ENCODE data around the gene CASS4. TPM values are rescaled to one million over a fixed set of nuclear protein-coding genes. Genes with fewer than 3 reads are reported as not detected.

CASS4 gene
- total RNA-seq, 2 experiments from 2014 or later, result 0.15 TPM; not detected in 1

- TF ChIP-seq EZH2phosphoT487 (IDR thresholded peaks at IDR 0.05; ENCODE audit: borderline replicate concordance, low read depth, low read length) (no peak), CTCF (conservative IDR thresholded peaks at IDR 0.05; ENCODE audit: low read length) (no peak)
- Histone ChIP-seq H3K79me2 (ENCODE audit: insufficient read depth, low read depth, low read length) (peaks cover 62% of the 10 kb centered on the region), H2AFZ (ENCODE audit: low read length) (no peak overlapping the region), H3K36me3 (ENCODE audit: insufficient read depth, low read length) (peaks cover 99% of the 10 kb centered on the region), H3K4me1 (ENCODE audit: insufficient read depth, low read length, poor library complexity, severe bottlenecking) (no peaks in the 10 kb centered on the region), H4K20me1 (ENCODE audit: insufficient read depth, low read length) (peaks cover 7% of the 10 kb centered on the region; the same call in 1 of the 2 replicates), H3K27ac (ENCODE audit: low read depth, low read length, poor library complexity, severe bottlenecking) (no peak overlapping the region), H3K4me2 (ENCODE audit: low read length) (no peak overlapping the region), H3K4me3 (ENCODE audit: low read depth, low read length, poor library complexity, severe bottlenecking) (no peak overlapping the region), H3K9me3 (ENCODE audit: low read length) (no peaks in the 10 kb centered on the region), H3K9me2 (ENCODE audit: insufficient read depth, low read length) (no peaks in the 10 kb centered on the region)
- POLR2A ChIA-PET, result interaction anchor here (1.4 kb wide), 1 partner anchor 10 kb away, joined by 3 read pairs; no protein-coding TSS in a partner anchor
- intact Hi-C loops (cut with micrococcal nuclease; ENCODE audit: unreplicated experiment), result no loop called here
- DNase-seq (ENCODE audit: low spot score), result no peak
- CTCF ChIA-PET (ENCODE audit: unreplicated experiment), result interaction anchor here (0.6 kb wide), 1 partner anchor 313 kb away, joined by 3 read pairs; no protein-coding TSS in a partner anchor
- BruUV-seq (replicated peaks), result no TSS peak
These were observed 35.7 kb upstream of the CASS4 start for GRCh38 chr20:56376331-56376730.

- H3K9me2 ChIP-seq (ENCODE audit: insufficient read depth, low read length), result no peaks in the 10 kb centered on the region
- no peaks in the 10 kb centered on the region for H3K9me3 ChIP-seq (ENCODE audit: low read length)
- CTCF ChIA-PET (ENCODE audit: unreplicated experiment), result no interaction called here
- intact Hi-C loops (cut with micrococcal nuclease; ENCODE audit: unreplicated experiment), result no loop called here
- H3K4me1 ChIP-seq (ENCODE audit: insufficient read depth, low read length, poor library complexity, severe bottlenecking), result no peaks in the 10 kb centered on the region
- TF ChIP-seq CTCF (conservative IDR thresholded peaks at IDR 0.05; ENCODE audit: low read length) (no peak), EZH2phosphoT487 (IDR thresholded peaks at IDR 0.05; ENCODE audit: borderline replicate concordance, low read depth, low read length) (no peak)
- no peak overlapping the region for H3K4me2 ChIP-seq (ENCODE audit: low read length)
- POLR2A ChIA-PET, result no interaction called here
- no peak overlapping the region for H3K27ac ChIP-seq (ENCODE audit: low read depth, low read length, poor library complexity, severe bottlenecking)
- H3K79me2 ChIP-seq (ENCODE audit: insufficient read depth, low read depth, low read length), result peaks cover 70% of the 10 kb centered on the region
- H3K4me3 ChIP-seq (ENCODE audit: low read depth, low read length, poor library complexity, severe bottlenecking), result no peak overlapping the region
- H2AFZ ChIP-seq (ENCODE audit: low read length), result no peak overlapping the region
- no peak for DNase-seq (ENCODE audit: low spot score)
- H3K36me3 ChIP-seq (ENCODE audit: insufficient read depth, low read length), result peaks cover 99% of the 10 kb centered on the region
- BruUV-seq (replicated peaks), result no TSS peak
- peaks cover 8% of the 10 kb centered on the region; the same call in 1 of the 2 replicates for H4K20me1 ChIP-seq (ENCODE audit: insufficient read depth, low read length)
These were observed 33.7 kb upstream of the CASS4 start for GRCh38 chr20:56378386-56378785.

GRCh38 chr20:56380375-56380774 is 31.7 kb upstream of the CASS4 start:
- H3K27ac ChIP-seq (ENCODE audit: low read depth, low read length, poor library complexity, severe bottlenecking), result no peak overlapping the region
- H3K36me3 ChIP-seq (ENCODE audit: insufficient read depth, low read length), result peaks cover 99% of the 10 kb centered on the region
- DNase-seq (ENCODE audit: low spot score), result no peak
- H3K79me2 ChIP-seq (ENCODE audit: insufficient read depth, low read depth, low read length), result peaks cover 76% of the 10 kb centered on the region
- no peak overlapping the region for H3K4me3 ChIP-seq (ENCODE audit: low read depth, low read length, poor library complexity, severe bottlenecking)
- H3K9me3 ChIP-seq (ENCODE audit: low read length), result no peaks in the 10 kb centered on the region
- peaks cover 5% of the 10 kb centered on the region for H3K4me1 ChIP-seq (ENCODE audit: insufficient read depth, low read length, poor library complexity, severe bottlenecking)
- H4K20me1 ChIP-seq (ENCODE audit: insufficient read depth, low read length), result peaks cover 21% of the 10 kb centered on the region
- BruUV-seq (replicated peaks), result no TSS peak
- no peak overlapping the region for H3K4me2 ChIP-seq (ENCODE audit: low read length)
- CTCF ChIA-PET (ENCODE audit: unreplicated experiment), result no interaction called here
- H2AFZ ChIP-seq (ENCODE audit: low read length), result no peak overlapping the region
- TF ChIP-seq CTCF (conservative IDR thresholded peaks at IDR 0.05; ENCODE audit: low read length) (no peak), EZH2phosphoT487 (IDR thresholded peaks at IDR 0.05; ENCODE audit: borderline replicate concordance, low read depth, low read length) (no peak)
- H3K9me2 ChIP-seq (ENCODE audit: insufficient read depth, low read length), result no peaks in the 10 kb centered on the region
- intact Hi-C loops (cut with micrococcal nuclease; ENCODE audit: unreplicated experiment), result no loop called here
- POLR2A ChIA-PET, result interaction anchor here (0.6 to 0.7 kb wide), 2 partner anchors 12 to 745 kb away, joined by 3 to 4 read pairs; no protein-coding TSS in a partner anchor
